Lower leg skin (tissue), 4 donors: ENCODE results near the gene DNAJB7. TPM values are rescaled to one million over a fixed set of nuclear protein-coding genes. Genes with fewer than 3 reads are reported as not detected.
"Not testable (repeated sequence)": the region's sequence is repeated elsewhere in the genome, so short reads cannot be mapped to it uniquely, and the experiment has no call there.

Experiments
- DNase-seq, 2 donors: peaks; one replicate each; pipeline ENCODE4 v3.0.0-alpha.2; 2019; ENCODE audit warnings: low spot score in 2 of 2
- H3K4me3 ChIP-seq: fragments of 200-600 bp; sonication (generic); 2 replicates; pipeline ENCODE4 v1.5.1; 2017; ENCODE audit warnings: mild to moderate bottlenecking, low read depth; ENCODE audit not compliant: poor library complexity, severe bottlenecking
- POLR2A ChIP-seq, 2 donors: fragments of 450-650 bp; IDR thresholded peaks; one replicate each; pipeline ENCODE4 v1.6.1; 2016 to 2017; ENCODE audit warnings: antibody characterized with exemption in 2 of 2, mild to moderate bottlenecking in 1 of 2, moderate library complexity in 1 of 2
- WGBS, 2 donors: methylation state at CpG; one replicate each; pipeline ENCODE4 v1.1.5; 2018; 5-methylcytosine and 5-hydroxymethylcytosine counted together
- intact Hi-C: fragments of 100-400 bp; cut with DNase I; formaldehyde crosslinking; loops from one replicate; pipeline ENCODE4 v1.15.0; 2023; ENCODE audit warnings: low total_unique reads
- total RNA-seq, 4 donors: library from RNA; depleted of rRNA; stranded (reverse); fragments of >200 nt; gene quantifications; one replicate each; pipeline ENCODE4 v1.1.0, GENCODE V29; 2016
- TF ChIP-seq, protein P1 (sequence below), 3 donors: fragments of 450-650 bp; IDR thresholded peaks; one replicate each; pipeline ENCODE4 v1.5.1; 2016; ENCODE audit warnings: antibody characterized with exemption in 3 of 3, mild to moderate bottlenecking in 3 of 3, moderate library complexity in 2 of 3

The DNAJB7 gene
- total RNA-seq, 4 donors from 2014 or later = not detected

DNA sequence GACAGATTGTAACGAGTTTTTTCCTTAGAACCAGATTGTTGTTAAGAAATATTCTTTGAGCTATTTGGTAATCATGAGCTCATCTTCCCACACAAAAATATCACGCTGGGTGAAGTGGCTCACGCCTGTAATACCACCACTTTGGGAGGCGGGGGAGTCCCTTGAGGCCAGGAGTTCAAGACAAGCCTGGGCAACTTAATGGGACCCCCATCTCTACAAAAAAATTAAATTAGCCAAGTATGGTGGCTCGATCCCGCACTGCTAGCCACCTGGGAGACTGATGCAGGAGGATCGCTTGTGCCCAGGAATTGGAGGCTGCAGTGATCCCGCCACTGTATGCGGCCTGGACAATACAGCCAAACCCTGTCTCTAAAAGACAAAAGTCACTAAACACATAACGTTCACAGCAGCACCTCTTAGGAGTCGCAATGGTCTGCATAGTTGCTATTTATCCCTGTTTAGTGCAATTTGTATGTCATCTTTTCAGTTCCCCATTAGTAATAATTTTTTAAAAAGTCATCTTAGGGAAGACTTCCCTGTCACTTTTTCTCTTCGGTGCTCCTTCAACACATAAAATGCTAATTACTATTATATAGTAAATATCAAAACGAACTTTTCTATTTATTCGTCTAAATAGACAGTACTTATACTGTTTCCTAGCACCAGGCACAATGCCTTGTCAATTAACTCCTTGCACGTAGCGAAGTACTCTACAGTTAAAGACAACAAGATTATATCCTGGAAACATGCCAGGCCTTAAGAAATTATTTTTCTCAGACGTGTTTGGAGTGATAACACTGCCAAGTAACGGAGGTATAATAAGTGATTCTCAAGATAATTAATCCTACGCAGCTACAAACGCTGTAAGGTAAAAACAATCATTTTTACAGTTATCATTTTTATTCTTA lies 6.6 kb downstream of the DNAJB7 start:
- 24 to 26% methylated on average over 20 of the region's 20 CpGs for WGBS, 2 donors
- peak overlapping the region; percentile 97 for H3K4me3 ChIP-seq
- peak in 1 of 2 donors; percentile 26 for DNase-seq
- intact Hi-C loops = no loop called here
- TF ChIP-seq, protein P1, sequence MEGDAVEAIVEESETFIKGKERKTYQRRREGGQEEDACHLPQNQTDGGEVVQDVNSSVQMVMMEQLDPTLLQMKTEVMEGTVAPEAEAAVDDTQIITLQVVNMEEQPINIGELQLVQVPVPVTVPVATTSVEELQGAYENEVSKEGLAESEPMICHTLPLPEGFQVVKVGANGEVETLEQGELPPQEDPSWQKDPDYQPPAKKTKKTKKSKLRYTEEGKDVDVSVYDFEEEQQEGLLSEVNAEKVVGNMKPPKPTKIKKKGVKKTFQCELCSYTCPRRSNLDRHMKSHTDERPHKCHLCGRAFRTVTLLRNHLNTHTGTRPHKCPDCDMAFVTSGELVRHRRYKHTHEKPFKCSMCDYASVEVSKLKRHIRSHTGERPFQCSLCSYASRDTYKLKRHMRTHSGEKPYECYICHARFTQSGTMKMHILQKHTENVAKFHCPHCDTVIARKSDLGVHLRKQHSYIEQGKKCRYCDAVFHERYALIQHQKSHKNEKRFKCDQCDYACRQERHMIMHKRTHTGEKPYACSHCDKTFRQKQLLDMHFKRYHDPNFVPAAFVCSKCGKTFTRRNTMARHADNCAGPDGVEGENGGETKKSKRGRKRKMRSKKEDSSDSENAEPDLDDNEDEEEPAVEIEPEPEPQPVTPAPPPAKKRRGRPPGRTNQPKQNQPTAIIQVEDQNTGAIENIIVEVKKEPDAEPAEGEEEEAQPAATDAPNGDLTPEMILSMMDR (IDR thresholded peaks at IDR 0.05) = no peak
- no peak for TF ChIP-seq POLR2A (IDR thresholded peaks at IDR 0.05)

DNA sequence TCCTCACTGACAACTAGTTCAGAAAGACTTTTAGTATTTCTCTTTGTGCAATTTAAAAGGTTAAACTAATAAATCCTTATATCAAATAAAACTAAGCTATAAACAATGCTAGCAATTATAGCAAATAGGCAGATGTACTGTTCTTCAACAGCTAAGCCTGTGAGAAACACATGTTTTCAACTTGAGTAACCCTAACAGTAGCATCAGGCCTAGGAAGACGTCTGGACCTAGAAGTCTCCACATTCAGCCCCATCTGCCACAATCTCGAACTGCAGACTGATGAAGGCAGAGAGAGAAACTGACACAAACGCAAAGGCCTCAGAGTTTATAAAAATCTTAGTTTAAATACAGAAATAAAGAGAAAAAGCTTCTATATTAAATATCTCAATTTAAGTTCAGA lies 8.0 kb downstream of the DNAJB7 start:
- TF ChIP-seq, protein P1 (IDR thresholded peaks at IDR 0.05) = no peak
- TF ChIP-seq POLR2A (IDR thresholded peaks at IDR 0.05) = no peak
- WGBS, 2 donors = 31 to 33% methylated on average over 3 of the region's 3 CpGs
- no peak for DNase-seq
- intact Hi-C loops = no loop called here
- H3K4me3 ChIP-seq = no peak overlapping the region

DNA sequence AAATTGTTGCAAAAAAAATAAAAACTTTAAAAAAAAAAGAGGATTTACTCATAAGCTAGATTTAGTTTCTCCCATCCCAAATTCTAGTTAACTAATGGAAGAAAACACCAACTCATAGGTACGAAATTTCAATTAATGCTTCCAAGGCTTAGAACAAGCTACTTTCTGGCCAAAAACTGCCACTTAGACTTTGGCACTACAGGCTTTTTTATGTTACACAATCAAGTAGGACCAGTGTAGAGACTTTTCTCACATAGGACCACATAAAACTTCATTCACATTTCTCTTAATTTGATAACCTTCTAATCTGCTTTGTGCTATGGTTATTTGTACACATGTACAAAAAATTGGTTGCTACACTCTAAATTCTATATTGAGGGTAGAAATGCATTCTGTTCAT lies 8.6 kb downstream of the DNAJB7 start:
- H3K4me3 ChIP-seq = no peak overlapping the region
- 53 to 61% methylated on average over 1 of the region's 1 CpG for WGBS, 2 donors
- no peak for DNase-seq
- no peak for TF ChIP-seq POLR2A (IDR thresholded peaks at IDR 0.05)
- TF ChIP-seq, protein P1 (IDR thresholded peaks at IDR 0.05) = no peak
- intact Hi-C loops = no loop called here

GRCh38 chr22:40845816-40846215 lies 16.1 kb downstream of the DNAJB7 start:
- WGBS, 2 donors = 90 to 92% methylated on average over 11 of the region's 11 CpGs
- intact Hi-C loops, DNase-seq, H3K4me3 ChIP-seq: not testable (repeated sequence)

- 96 to 97% methylated on average over 3 of the region's 3 CpGs for WGBS, 2 donors
- TF ChIP-seq, protein P1 (IDR thresholded peaks at IDR 0.05) = no peak
- no peak for TF ChIP-seq POLR2A (IDR thresholded peaks at IDR 0.05)
- H3K4me3 ChIP-seq = no peak overlapping the region
- intact Hi-C loops = no loop called here
- no peak for DNase-seq
These were observed 17.0 kb downstream of the DNAJB7 start for GRCh38 chr22:40844951-40845350.

DNA sequence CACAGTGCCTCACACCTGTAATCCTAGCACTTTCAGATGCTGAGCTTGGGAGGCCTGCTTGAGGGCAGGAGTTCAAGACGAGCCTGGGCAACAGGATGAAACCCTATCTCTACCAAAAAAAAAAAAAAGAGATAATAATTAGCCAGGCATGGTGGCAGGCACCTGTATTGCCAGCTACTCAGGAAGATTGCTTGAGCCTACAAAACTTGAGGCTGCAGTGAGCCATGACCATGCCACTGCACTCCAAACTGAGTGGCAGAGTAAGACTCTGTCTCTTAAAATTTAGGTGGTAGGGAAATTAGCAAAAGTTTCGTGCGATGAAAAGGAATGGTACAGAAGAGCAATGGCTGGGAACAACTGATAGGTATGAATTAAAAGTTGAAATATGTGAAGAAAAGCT lies 23.4 kb downstream of the DNAJB7 start:
- 82 to 94% methylated on average over 3 of the region's 3 CpGs for WGBS, 2 donors
- no peak overlapping the region for H3K4me3 ChIP-seq
- no peak for TF ChIP-seq POLR2A (IDR thresholded peaks at IDR 0.05)
- TF ChIP-seq, protein P1 (IDR thresholded peaks at IDR 0.05) = no peak
- no peak for DNase-seq
- intact Hi-C loops = no loop called here
